IMR-90 (cell line): ENCODE results near the gene OGFOD3. TPM values are rescaled to one million over a fixed set of nuclear protein-coding genes. Genes with fewer than 3 reads are reported as not detected.

ENCODE experiments used
- ATAC-seq: fragments of 200-7000 bp; cut with Tn5 transposase; 2 replicates; pipeline ENCODE4 v1.9.1; 2020; ENCODE audit warnings: low read depth, mild to moderate bottlenecking, moderate library complexity
- BruUV-seq: library from RNA; stranded (reverse); fragments of 400-500 nt; replicated peaks from 2 replicates; lab custom pipeline; 2021; lab: Mats Ljungman, UMichigan
- CTCF ChIA-PET: fragments of 300-600 bp; formaldehyde crosslinking; extraction: SDS; loops from one replicate; lab custom pipeline; 2021; ENCODE audit warnings: antibody characterized with exemption; lab: Yijun Ruan, JAX
- POLR2A ChIA-PET: fragments of 300-600 bp; sonication (Branson Sonifier 250); formaldehyde crosslinking; loops from one replicate; lab custom pipeline; 2022; ENCODE audit warnings: antibody characterized with exemption; ENCODE audit not compliant: unreplicated experiment; lab: Charles Lee
- DNase-seq: peaks from one replicate; pipeline ENCODE4 v3.0.0; 2013
- H2AFZ ChIP-seq: replicated peaks from 2 replicates; pipeline ENCODE3; 2013; ENCODE audit warnings: low read length, mild to moderate bottlenecking; ENCODE audit not compliant: poor library complexity
- H2AK5ac ChIP-seq: 2 replicates; pipeline ENCODE4 v1.6.1; 2013; ENCODE audit warnings: low read depth, low read length, inconsistent platforms
- H2AK9ac ChIP-seq: replicated peaks from 2 replicates; pipeline ENCODE3; 2013; ENCODE audit warnings: mild to moderate bottlenecking, low read depth, low read length, moderate library complexity; ENCODE audit not compliant: poor library complexity
- H2BK120ac ChIP-seq: 2 replicates; pipeline ENCODE4 v1.6.1; 2013; ENCODE audit warnings: low read depth, low read length, inconsistent platforms
- H2BK15ac ChIP-seq: 3 replicates; pipeline ENCODE4 v1.6.1; 2013; ENCODE audit warnings: low read depth, low read length, inconsistent platforms
- H2BK20ac ChIP-seq: 2 replicates; pipeline ENCODE4 v1.6.1; 2013; ENCODE audit warnings: low read depth, mild to moderate bottlenecking, inconsistent platforms, low read length, moderate library complexity
- H2BK5ac ChIP-seq: 2 replicates; pipeline ENCODE4 v1.6.1; 2013; ENCODE audit warnings: mild to moderate bottlenecking, low read depth, low read length, inconsistent platforms; ENCODE audit not compliant: poor library complexity, severe bottlenecking
- H3K14ac ChIP-seq: replicated peaks from 2 replicates; pipeline ENCODE4 v1.6.1; 2013; ENCODE audit warnings: low read depth, low read length, inconsistent platforms
- H3K18ac ChIP-seq: 2 replicates; pipeline ENCODE4 v1.6.1; 2013; ENCODE audit warnings: low read depth, low read length, control low read depth
- H3K23ac ChIP-seq: 2 replicates; pipeline ENCODE4 v1.6.1; 2013; ENCODE audit warnings: low read depth, low read length, inconsistent platforms
- H3K27ac ChIP-seq: 2 replicates; pipeline ENCODE4 v1.5.1; 2013; ENCODE audit warnings: mild to moderate bottlenecking, control low read depth, low read length; ENCODE audit not compliant: insufficient read depth
- H3K27me3 ChIP-seq: 2 replicates; pipeline ENCODE4 v1.6.1; 2013; ENCODE audit warnings: low read length; ENCODE audit not compliant: control insufficient read depth, insufficient read depth
- H3K36me3 ChIP-seq: 2 replicates; pipeline ENCODE4 v1.6.1; 2013; ENCODE audit warnings: low read length, mixed read lengths; ENCODE audit not compliant: control insufficient read depth, insufficient read depth
- H3K4ac ChIP-seq: 2 replicates; pipeline ENCODE4 v1.6.1; 2013; ENCODE audit warnings: low read depth, low read length, inconsistent platforms
- H3K4me1 ChIP-seq: 2 replicates; pipeline ENCODE4 v1.6.1; 2013; ENCODE audit warnings: low read length, mixed read lengths; ENCODE audit not compliant: control insufficient read depth, insufficient read depth
- H3K4me2 ChIP-seq: 2 replicates; pipeline ENCODE4 v1.6.1; 2013; ENCODE audit warnings: low read depth, mild to moderate bottlenecking, control low read depth, low read length, moderate library complexity
- H3K4me3 ChIP-seq: 2 replicates; pipeline ENCODE4 v1.5.1; 2013; ENCODE audit warnings: low read depth, mild to moderate bottlenecking, control low read depth, low read length, moderate library complexity; ENCODE audit not compliant: insufficient read depth
- H3K56ac ChIP-seq: 2 replicates; pipeline ENCODE4 v1.6.1; 2013; ENCODE audit warnings: low read length, inconsistent platforms; ENCODE audit not compliant: insufficient read depth; ENCODE audit errors: extremely low read depth
- H3K79me1 ChIP-seq, 2 experiments: 2 replicates each; pipeline ENCODE4 v1.6.1; 2013; ENCODE audit warnings: low read length in 2 of 2, inconsistent platforms in 1 of 2, low read depth in 1 of 2
- H3K9ac ChIP-seq: 2 replicates; pipeline ENCODE4 v1.6.1; 2013; ENCODE audit warnings: low read depth, low read length, control low read depth
- H3K9me1 ChIP-seq: 2 replicates; pipeline ENCODE4 v1.6.1; 2013; ENCODE audit warnings: low read length, inconsistent platforms; ENCODE audit not compliant: insufficient read depth
- H3K9me3 ChIP-seq: 2 replicates; pipeline ENCODE4 v1.6.1; 2013; ENCODE audit warnings: low read length; ENCODE audit not compliant: control insufficient read depth, insufficient read depth
- H4K20me1 ChIP-seq: 2 replicates; pipeline ENCODE4 v1.6.1; 2013; ENCODE audit warnings: low read length, inconsistent platforms; ENCODE audit not compliant: insufficient read depth
- H4K5ac ChIP-seq: 2 replicates; pipeline ENCODE4 v1.6.1; 2013; ENCODE audit warnings: mild to moderate bottlenecking, low read depth, low read length, control low read depth
- H4K8ac ChIP-seq, 2 experiments: 2 replicates each; pipeline ENCODE4 v1.6.1; 2013; ENCODE audit warnings: low read depth in 2 of 2, low read length in 2 of 2, control low read depth in 1 of 2, inconsistent platforms in 1 of 2
- H4K91ac ChIP-seq: 2 replicates; pipeline ENCODE4 v1.6.1; 2013; ENCODE audit warnings: low read depth, low read length, inconsistent platforms; ENCODE audit not compliant: insufficient read depth
- BHLHE40 ChIP-seq: fragments of 150-350 bp; IDR thresholded peaks from 2 replicates; pipeline ENCODE4 v1.6.1; 2016; ENCODE audit warnings: mild to moderate bottlenecking, low read depth, low read length
- CEBPB ChIP-seq: IDR thresholded peaks from 2 replicates; pipeline ENCODE4 v1.6.1; 2012; ENCODE audit warnings: low read depth, low read length, improper control_type of control experiment
- CHD1 ChIP-seq: IDR thresholded peaks from 2 replicates; pipeline ENCODE4 v1.6.1; 2012; ENCODE audit warnings: low read depth, low read length, improper control_type of control experiment
- CTCF ChIP-seq: conservative IDR thresholded peaks from 2 replicates; pipeline ENCODE4 v1.5.1; 2012; ENCODE audit warnings: mild to moderate bottlenecking, low read depth, low read length, improper control_type of control experiment
- ELK1 ChIP-seq: fragments of 150-350 bp; IDR thresholded peaks from 2 replicates; pipeline ENCODE4 v1.6.1; 2016; ENCODE audit warnings: low read depth, mild to moderate bottlenecking, low read length, moderate library complexity, borderline replicate concordance
- FOS ChIP-seq: fragments of 150-350 bp; IDR thresholded peaks from 2 replicates; pipeline ENCODE4 v1.6.1; 2016; ENCODE audit warnings: low read depth, low read length
- MAFK ChIP-seq: IDR thresholded peaks from 2 replicates; pipeline ENCODE4 v1.6.1; 2012; ENCODE audit warnings: low read depth, low read length, improper control_type of control experiment
- MAZ ChIP-seq: IDR thresholded peaks from 2 replicates; pipeline ENCODE4 v1.6.1; 2012; ENCODE audit warnings: low read depth, mild to moderate bottlenecking, low read length, improper control_type of control experiment, moderate library complexity, borderline replicate concordance
- MXI1 ChIP-seq: IDR thresholded peaks from 2 replicates; pipeline ENCODE4 v1.6.1; 2012; ENCODE audit warnings: low read depth, mild to moderate bottlenecking, low read length, moderate library complexity, borderline replicate concordance
- NFE2L2 ChIP-seq: fragments of 150-350 bp; IDR thresholded peaks from 2 replicates; pipeline ENCODE4 v1.6.1; 2016; ENCODE audit warnings: low read depth, mild to moderate bottlenecking, low read length
- POLR2A ChIP-seq: IDR thresholded peaks from 2 replicates; pipeline ENCODE4 v1.6.1; 2012; ENCODE audit warnings: mild to moderate bottlenecking, low read depth, low read length
- RAD21 ChIP-seq: IDR thresholded peaks from 2 replicates; pipeline ENCODE4 v1.6.1; 2012; ENCODE audit warnings: low read length, improper control_type of control experiment
- RCOR1 ChIP-seq: IDR thresholded peaks from 2 replicates; pipeline ENCODE4 v1.6.1; 2012; ENCODE audit warnings: mild to moderate bottlenecking, low read length, improper control_type of control experiment; ENCODE audit not compliant: insufficient replicate concordance
- RFX5 ChIP-seq: IDR thresholded peaks from 2 replicates; pipeline ENCODE4 v1.8.0; 2012; ENCODE audit warnings: low read depth, mild to moderate bottlenecking, low read length, moderate library complexity
- SMC3 ChIP-seq: fragments of 150-350 bp; IDR thresholded peaks from 2 replicates; pipeline ENCODE4 v1.6.1; 2016; ENCODE audit warnings: low read depth, mild to moderate bottlenecking, antibody characterized with exemption, low read length, moderate library complexity
- USF2 ChIP-seq: fragments of 150-350 bp; IDR thresholded peaks from 2 replicates; pipeline ENCODE4 v1.6.1; 2017; ENCODE audit warnings: mild to moderate bottlenecking, antibody characterized with exemption, low read length, low read depth
- WGBS, 2 experiments: methylation state at CpG; one replicate each; pipeline versions ENCODE4 v1.1.5 to v1.1.7; 2013; ENCODE audit warnings: missing lambda C conversion rate in 2 of 2; ENCODE audit not compliant: insufficient read length in 1 of 2; ENCODE audit errors: extremely low coverage in 2 of 2; 5-methylcytosine and 5-hydroxymethylcytosine counted together
- dilution Hi-C: fragments of 300-500 bp; cut with HindIII; formaldehyde crosslinking; loops from one replicate; pipeline ENCODE4 v1.14.3; 2018; ENCODE audit warnings: low sequenced_read_pairs; ENCODE audit not compliant: unreplicated experiment
- in situ Hi-C: fragments of 300-500 bp; cut with MboI; formaldehyde crosslinking; loops from 3 replicates; pipeline ENCODE4 v1.14.3; 2019; ENCODE audit warnings: low sequenced_read_pairs, inconsistent platforms, mixed read lengths
- intact Hi-C: fragments of 100-400 bp; cut with micrococcal nuclease; formaldehyde crosslinking; loops from 2 replicates; pipeline ENCODE4 v1.10.0; 2022
- polyA plus RNA-seq, 3 experiments: library from polyadenylated mRNA; depleted of rRNA; stranded (reverse); fragments of >200 nt; gene quantifications; 2 replicates each; pipeline ENCODE4 v1.2.3, GENCODE V29; 2012; ENCODE audit warnings: low replicate concordance in 1 of 3
- total RNA-seq: library from RNA; depleted of rRNA; stranded (reverse); fragments of >200 nt; gene quantifications from 2 replicates; pipeline ENCODE4 v1.2.3, GENCODE V29; 2012

The OGFOD3 gene
- total and polyA plus RNA-seq, 2 of the 4 experiments (the other 2 are of a cell fraction) = 25.3 to 33.4 TPM

- H3K36me3 ChIP-seq = peaks cover 10% of the 10 kb centered on the region; the same call in 1 of the 2 replicates
Observed at GRCh38 chr17:82392941-82393340, 25.4 kb downstream of the OGFOD3 start.

More at GRCh38 chr17:82392941-82393340, 25.4 kb downstream of the OGFOD3 start:
- Histone ChIP-seq H4K5ac (no peak overlapping the region), H3K27ac (no peak overlapping the region), H2BK5ac (no peak overlapping the region), H3K79me1 (no peaks in the 10 kb centered on the region), H3K4me2 (no peak overlapping the region), H3K4ac (no peak overlapping the region), H4K20me1 (peaks cover 7% of the 10 kb centered on the region), H3K9ac (no peak overlapping the region), H3K56ac (no peak overlapping the region), H2BK15ac (no peak overlapping the region), H4K91ac (no peak overlapping the region), H2BK120ac (no peak overlapping the region), H2AK5ac (no peak overlapping the region), H3K18ac (no peak overlapping the region), H3K14ac (no peak overlapping the region), H3K4me1 (peaks cover 12% of the 10 kb centered on the region), H3K4me3 (no peak overlapping the region), H3K9me1 (no peaks in the 10 kb centered on the region), H3K27me3 (no peaks in the 10 kb centered on the region; the same call in 1 of the 2 replicates), H2AFZ (no peak overlapping the region), H4K8ac (no peak overlapping the region), H3K23ac (no peak overlapping the region), H2BK20ac (no peak overlapping the region), H3K9me3 (no peaks in the 10 kb centered on the region), H2AK9ac (no peak overlapping the region)
- CTCF ChIA-PET = interaction anchor here (0.7 kb wide), 1 partner anchor 112 kb away, joined by 3 read pairs; no protein-coding TSS in a partner anchor
- no peak for ATAC-seq
- DNase-seq = no peak
- intact Hi-C loops (no loop called here), dilution Hi-C loops (no loop called here), in situ Hi-C loops (no loop called here)
- WGBS, 2 experiments = 75% methylated on average over 6 of the region's 15 CpGs; no CpG with 5 or more reads in 1 of the 2 experiments
- no peak for TF ChIP-seq MXI1
- no peak for TF ChIP-seq RAD21
- no peak for TF ChIP-seq USF2
- TF ChIP-seq MAZ = no peak
- no peak for TF ChIP-seq POLR2A
- no peak for TF ChIP-seq CTCF
- TF ChIP-seq RCOR1 = no peak
- TF ChIP-seq BHLHE40 = no peak
- TF ChIP-seq ELK1 = no peak
- no peak for TF ChIP-seq NFE2L2
- no peak for TF ChIP-seq CEBPB
- TF ChIP-seq CHD1 = no peak
- TF ChIP-seq SMC3 = no peak
- no peak for TF ChIP-seq FOS
- no peak for TF ChIP-seq MAFK
- no peak for TF ChIP-seq RFX5
- BruUV-seq = no TSS peak
- POLR2A ChIA-PET = no interaction called here
